NCI-H2029 (cell line): ENCODE results near the gene MNX1.
A peak's percentile ranks its signal among the peaks of the same experiment; 100 is the strongest.

Source experiments
- DNase-seq: peaks from one replicate; lab custom pipeline; 2025; lab: John Stamatoyannopoulos, UW

MNX1 gene

DNA sequence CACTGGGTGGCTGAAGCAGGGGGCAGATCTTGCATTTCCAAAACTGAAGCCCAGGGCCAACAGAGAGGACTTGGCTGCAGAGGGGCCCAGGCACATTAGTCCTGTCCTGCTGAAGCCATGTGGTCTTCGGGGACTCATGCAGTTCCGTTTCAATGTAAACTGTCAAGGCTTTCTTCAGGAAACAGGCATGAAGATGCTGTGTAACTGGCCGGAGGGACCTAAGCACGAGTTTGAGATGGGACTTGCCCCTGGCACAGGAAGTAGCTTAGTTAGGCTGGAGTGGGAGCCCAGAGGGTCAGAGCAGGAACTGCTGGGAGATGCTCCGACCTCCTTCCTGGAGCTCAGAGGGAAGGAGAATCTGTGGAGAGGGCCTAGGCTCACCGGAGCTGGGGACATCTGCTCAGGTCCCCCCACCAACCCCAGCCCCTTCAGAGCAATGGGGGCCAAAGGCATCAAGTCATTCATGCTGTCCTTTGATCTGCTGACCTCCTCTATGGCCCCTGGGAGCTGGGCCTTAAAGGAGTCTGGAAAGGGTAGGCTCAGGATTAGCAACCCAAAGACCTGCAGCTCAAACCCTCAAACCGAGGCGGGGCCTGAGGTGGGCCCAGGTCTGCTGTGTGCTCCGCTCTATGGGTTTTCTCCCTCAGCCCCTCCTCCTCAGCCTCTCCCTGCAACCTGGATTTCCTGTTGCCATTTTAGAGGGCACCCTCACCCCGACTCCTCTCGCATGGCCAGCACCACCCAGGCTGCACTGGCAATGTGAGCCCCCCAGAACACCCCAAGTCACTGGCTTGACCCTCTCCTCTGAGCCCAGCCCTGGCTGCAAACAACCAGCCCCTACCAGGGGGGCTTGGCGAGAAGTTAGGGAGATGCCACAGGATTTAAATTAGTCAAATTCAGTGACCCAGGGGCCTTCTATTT lies 4.4 kb upstream of the MNX1 start:
- DNase-seq, result no peak

DNA sequence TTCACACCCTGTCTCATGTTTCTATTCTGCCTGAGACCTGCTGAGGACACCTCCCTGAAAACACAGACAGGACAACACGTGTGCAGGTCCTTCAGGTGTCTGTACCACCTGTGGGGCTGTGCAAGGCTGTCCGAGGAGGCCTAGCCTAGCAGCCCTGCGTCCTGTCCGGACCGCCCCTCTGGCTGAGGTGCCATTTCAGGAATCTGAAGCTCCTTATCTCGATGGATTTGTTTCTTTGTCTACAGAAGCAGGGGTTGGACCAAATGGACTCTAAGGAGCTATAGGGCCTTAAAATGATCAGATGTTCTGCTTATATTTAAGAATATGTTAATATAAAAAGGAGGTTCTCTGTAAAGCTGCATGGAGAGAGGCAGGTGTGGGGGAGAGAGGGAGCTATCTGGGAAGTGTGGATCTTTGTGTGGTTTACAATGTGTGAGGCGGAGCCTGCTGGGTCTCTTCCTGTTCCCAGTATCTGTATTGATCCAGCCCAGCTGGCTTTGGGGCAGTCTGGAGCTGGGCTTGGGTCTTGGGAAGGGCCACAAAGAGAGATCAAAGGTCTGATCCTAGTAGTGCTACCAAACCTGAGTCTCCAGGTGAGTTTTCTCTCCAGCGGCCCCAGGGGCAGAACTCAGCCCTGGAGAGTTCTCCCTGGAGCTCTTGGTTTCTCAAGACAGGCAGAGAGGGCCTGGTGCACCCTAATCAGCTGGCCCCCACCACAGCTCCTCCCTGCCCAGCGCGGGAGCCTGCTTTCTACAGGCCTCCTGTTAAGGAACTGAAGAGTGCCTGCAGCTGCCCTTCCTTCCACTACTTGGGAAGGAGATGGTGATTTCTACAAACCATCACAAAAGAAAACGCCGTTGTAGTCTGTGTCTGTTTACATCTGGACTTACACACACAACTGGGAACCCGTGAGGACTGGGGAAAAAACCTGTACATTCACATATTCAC lies 3.4 kb upstream of the MNX1 start:
- no peak for DNase-seq

- DNase-seq, result no peak
These were observed 2.6 kb upstream of the MNX1 start for GRCh38 chr7:157013101-157013500.

GRCh38 chr7:157012113-157012547 lies 1.7 kb upstream of the MNX1 start:
- no peak for DNase-seq

DNA sequence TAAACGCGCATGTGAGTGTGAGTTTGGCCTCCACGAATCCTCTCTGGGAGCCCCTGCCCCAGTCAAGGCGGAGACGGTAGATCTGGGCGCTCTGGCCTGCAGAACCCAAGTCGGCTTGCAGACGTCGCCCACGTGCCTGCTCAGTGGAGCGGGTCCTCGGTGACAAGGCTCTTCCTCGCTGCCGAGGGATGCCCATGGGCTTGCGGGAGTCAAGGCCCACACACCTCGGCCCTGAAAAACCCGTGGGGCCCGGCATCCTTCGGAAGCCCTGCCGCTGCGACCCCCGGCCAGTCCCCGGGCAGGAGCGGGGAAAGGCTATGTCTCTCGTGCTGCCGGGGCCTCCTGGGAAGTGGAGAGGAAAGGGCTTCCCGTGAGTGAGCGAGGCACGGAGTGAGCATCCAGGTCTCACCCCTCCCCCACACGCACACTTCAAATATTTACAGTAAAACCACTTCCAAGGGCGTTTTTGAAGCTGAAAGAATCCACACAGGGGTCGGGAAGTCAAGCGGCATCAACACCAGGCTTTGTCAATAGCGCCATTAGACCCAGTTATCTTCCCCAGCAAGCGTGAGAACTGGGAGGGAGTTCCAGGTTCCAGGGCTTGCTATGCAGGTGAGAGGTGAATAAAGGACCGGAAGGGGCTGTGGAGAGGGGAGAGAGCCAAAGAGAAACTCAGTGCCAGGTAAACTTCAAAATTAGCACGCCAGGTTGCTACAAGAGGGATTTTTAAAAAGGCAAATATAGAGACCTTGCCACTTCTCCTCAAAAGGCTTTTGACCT lies 1.1 kb upstream of the MNX1 start:
- peak; percentile 52 for DNase-seq

DNA sequence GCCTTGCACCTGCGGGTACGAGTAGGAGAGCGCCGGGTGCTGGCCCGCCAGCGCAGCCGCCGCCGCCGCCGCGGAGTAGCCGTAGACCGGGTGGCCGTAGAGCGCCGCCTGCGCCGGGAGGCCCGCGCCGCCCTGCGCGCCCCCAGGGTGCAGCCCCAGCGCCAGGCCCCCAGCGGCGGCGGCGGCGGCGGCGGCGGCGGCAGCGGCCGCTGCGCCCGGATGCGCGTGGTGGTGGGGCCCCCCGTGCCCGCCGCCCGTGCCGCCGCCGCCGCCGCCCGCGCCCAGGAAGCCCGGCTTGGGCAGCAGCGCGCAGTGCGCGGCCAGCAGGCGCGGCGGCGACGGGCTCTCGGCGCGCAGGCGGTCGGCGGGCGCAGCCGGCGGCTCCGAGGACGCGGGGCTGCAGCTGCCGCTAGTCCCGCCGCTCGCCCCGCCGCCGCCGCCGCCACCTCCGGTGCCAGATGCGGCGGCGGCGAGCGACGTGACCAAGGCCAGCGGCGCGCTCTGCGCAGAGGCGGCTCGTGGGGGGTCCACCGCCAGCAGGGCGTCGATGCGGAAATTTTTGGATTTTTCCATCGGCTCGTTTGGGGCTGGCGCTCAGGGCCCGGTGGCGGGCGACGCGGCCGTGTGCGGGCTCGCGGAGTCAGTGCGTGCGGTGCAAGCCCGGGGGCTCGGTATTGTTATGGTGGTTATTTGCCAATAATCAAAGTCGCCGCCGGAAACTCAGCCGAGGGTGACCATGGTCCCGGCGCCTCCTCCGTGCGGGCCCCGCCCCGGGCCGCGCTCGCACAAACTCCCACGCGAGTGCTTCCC lies 480 bp downstream of the MNX1 start:
- no peak for DNase-seq

- DNase-seq, result no peak
These were observed 1.2 kb downstream of the MNX1 start for GRCh38 chr7:157009170-157009777.

DNA sequence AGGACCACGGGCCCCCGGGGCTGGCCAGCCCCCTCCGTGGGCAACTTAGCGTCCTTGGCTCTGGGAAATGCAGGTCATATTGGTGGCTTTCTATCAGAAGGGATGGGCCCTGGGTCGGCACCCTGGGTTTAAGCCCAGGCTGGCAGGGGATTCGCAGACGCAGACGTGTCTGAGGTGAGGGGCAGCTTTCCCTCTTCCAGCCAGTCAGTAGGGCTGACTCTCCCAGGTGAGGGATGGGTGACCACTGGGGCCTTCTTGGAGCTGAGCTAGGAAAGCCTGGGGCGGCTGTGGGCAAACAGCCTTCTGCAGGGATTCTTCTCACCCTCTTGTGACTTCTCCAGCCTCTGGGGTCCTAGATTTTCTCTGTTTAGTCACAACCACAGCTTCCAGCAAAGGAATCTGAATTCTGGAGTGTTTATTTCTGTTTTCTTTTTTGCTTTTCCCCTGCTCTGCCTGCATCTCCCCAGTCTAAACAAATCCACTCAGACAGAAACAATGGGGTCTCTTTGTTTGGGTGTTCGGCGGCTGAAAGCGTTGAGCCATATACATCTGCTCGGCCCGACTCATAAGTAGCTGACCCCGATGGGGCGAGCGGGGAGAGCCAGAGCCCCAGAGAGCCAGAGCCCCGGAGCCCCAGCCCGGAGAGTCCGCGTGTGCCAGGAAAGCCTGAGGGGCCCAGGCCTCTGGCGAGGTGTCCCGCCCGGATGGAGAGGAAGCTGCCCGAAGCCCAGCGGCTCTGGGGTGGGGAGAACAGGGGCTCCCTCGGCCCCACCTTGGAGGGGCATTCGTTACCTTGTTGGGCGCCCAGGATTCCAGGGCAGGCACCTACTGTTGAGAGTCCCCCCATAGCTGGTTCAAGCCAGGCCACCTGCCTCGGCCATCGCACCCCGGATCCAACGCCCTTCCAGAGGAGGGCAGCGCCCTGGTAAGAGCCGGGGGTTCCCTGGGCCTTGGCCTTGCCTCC lies 2.0 kb downstream of the MNX1 start:
- DNase-seq, result no peak

DNA sequence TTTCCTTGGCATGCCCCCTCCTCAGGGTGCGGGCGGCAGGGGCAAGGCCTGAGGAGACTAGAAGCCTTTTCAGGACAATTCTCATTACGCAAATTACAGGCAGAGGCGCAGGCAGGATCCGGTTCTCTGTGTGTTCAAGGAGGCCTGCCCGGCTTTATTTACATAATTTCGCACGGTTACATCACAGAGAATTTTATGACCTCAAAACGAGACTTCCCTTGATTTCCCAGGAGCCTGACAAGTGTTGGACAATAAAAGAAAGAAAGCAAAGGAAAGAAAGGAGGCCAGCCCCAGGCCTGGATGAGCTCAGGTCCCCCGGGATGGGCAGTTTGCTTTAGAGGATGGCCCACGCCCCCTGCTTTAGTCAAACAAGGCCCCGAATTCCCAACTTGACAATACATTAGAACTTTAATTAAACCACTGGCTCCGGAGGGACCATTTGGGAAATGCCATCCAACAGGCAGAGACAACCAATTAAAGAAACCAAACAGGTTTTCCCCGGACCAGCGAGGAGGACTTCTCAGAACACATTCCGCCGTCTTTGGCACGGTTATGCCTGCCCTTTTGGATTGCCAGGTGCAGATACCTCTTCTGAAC lies 2.9 kb downstream of the MNX1 start:
- DNase-seq, result no peak

GRCh38 chr7:157006829-157007469 lies 3.5 kb downstream of the MNX1 start:
- DNase-seq, result no peak

DNA sequence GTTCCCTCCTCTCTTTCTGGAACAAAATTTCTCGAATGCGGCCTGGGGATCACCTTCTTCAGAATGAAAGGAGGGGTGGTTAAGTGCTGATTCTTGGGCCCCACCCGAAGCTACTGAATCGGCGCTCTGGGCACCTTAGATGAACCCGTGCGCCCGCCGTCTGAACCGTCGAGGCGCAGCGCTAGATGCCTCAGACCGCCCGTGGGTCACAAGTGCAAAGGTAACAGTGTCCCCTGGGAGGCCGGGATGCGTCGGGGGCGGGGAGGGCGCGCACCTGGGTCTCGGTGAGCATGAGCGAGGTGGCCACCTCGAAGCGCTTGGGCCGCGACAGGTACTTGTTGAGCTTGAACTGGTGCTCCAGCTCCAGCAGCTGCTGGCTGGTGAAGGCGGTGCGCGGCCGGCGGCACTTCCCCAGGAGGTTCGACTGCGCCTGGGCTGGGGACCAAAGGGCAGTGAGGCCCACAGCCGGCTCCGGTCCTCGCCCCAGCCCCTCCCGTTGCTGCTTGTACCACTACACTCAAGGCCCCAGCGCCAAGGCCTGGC lies 4.2 kb downstream of the MNX1 start:
- no peak for DNase-seq

GRCh38 chr7:157005456-157006204 lies 4.8 kb downstream of the MNX1 start:
- DNase-seq, result no peak

DNA sequence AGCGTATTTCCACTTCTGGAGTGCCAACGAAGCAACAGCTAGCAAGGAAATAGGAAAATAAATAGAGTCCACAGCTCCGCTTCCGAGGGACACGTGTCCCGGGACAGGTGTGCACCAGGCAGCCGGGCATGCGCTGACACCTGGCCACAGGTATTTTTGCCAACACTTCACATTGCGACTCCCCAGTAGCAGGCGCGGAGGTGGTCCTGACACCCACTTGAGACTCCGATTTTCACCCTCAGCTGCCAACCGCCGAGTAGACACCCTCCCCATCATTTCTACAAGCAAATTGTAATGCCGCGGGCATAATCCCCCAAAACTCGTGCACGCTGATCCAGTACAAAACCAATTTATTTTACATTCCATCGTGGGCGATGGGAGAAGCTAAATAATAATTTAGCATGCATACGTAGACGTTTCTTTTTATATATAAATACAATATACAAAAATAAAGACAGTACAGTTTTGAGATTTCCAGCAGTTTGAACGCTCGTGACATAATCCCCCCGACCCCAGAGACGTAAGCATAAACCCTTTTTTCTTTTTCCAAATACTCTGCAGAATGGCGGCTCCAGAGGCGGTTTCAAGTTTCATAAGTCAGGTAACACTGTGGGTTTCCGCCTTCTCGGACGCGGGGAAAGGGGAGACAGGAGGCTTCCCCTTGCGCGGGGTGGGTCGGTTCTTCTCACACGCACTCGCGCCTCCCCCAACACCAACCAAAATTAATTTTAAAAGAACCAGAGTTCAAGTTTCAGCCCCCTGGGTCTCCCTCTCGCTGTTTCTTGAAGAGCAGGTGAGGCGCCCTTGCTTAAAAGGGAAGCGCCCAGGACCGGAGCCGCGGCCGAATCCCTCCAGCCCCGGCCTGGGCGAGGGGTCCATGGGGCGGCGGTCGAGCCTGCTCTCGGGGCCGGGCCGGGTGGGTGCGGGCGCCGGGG lies 5.7 kb downstream of the MNX1 start:
- DNase-seq, result no peak

DNA sequence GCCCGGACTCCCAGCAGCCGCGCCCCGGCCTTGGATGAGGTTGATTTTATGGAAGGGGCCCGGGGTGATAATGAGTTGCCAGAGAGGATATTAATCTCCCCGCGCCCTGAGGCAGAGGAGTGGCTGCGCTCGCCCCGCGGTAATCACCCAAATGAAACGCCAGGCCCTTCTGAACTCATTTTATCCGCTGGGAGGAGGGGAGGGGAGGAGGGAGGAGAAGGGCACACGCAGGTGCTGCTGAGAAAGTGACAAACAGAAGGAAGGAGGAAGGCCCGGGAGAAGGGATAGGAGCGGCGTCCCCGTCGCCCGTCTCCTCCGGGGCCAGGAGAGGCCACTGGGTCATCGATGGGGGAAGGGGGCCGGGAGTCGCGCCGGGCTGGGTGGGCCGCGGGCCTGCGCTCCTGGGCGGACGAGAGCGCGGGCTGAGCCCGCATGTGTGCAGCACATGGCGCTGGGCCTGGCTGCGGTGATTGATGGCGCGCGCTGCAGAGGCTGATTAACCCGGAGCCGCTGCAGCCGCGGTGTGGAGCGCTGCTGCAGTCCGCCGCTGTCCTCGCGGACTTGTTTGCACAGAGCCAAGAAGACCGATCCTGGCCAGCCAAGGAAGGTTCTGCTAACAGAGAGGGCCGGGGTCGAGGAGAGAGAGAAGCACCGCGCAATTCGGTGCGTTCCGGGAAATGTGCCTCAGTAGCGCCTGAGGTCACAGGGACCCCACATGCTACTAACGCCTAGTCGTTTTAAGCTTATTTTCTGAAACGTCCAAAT lies 6.5 kb downstream of the MNX1 start:
- no peak for DNase-seq

GRCh38 chr7:157003445-157003755 lies 7.1 kb downstream of the MNX1 start:
- no peak for DNase-seq
